HG02571 (cell line): ENCODE data around the gene SGCA.
A peak's percentile ranks its signal among the peaks of the same experiment; 100 is the strongest.

ENCODE experiments used
- ATAC-seq: cut with Tn5 transposase; IDR thresholded peaks from one replicate; pipeline ENCODE4 v1.9.1; 2021; ENCODE audit warnings: mild to moderate bottlenecking, moderate library complexity; ENCODE audit not compliant: unreplicated experiment

The SGCA gene

GRCh38 chr17:50134206-50135110, 31.3 kb upstream of the SGCA start:
- no peak for ATAC-seq

GRCh38 chr17:50135316-50136095, 30.3 kb upstream of the SGCA start:
- ATAC-seq = no peak

- ATAC-seq = no peak
These were observed 29.6 kb upstream of the SGCA start for GRCh38 chr17:50136096-50136687.

- ATAC-seq = no peak
These were observed 28.8 kb upstream of the SGCA start for GRCh38 chr17:50137042-50137441.

GRCh38 chr17:50139185-50139783, 26.5 kb upstream of the SGCA start:
- no peak for ATAC-seq

GRCh38 chr17:50139950-50140885, 25.6 kb upstream of the SGCA start:
- peak; percentile 59 for ATAC-seq

GRCh38 chr17:50141026-50141744, 24.6 kb upstream of the SGCA start:
- ATAC-seq = no peak

GRCh38 chr17:50141745-50142110, 24.1 kb upstream of the SGCA start:
- no peak for ATAC-seq

- ATAC-seq = no peak
These were observed 22.2 kb upstream of the SGCA start for GRCh38 chr17:50143461-50144176.

GRCh38 chr17:50144355-50144754, 21.4 kb upstream of the SGCA start:
- ATAC-seq = no peak

GRCh38 chr17:50144845-50145531, 20.8 kb upstream of the SGCA start:
- no peak for ATAC-seq

GRCh38 chr17:50145532-50146229, 20.1 kb upstream of the SGCA start:
- no peak for ATAC-seq

GRCh38 chr17:50146230-50146926, 19.4 kb upstream of the SGCA start:
- ATAC-seq = no peak

GRCh38 chr17:50146927-50147665, 18.7 kb upstream of the SGCA start:
- no peak for ATAC-seq

GRCh38 chr17:50147841-50148225, 18.0 kb upstream of the SGCA start:
- no peak for ATAC-seq
